Smooth muscle cell (in vitro differentiated cells): ENCODE data around the gene SPECC1L. TPM values are rescaled to one million over a fixed set of nuclear protein-coding genes. Genes with fewer than 3 reads are reported as not detected.

Source experiments
- DNase-seq: peaks from one replicate; lab custom pipeline; 2025; ENCODE audit not compliant: unreplicated experiment; lab: John Stamatoyannopoulos, UW
- H2AFZ ChIP-seq: fragments of 200-600 bp; sonication (generic); 2 replicates; pipeline ENCODE4 v1.6.0; 2016; ENCODE audit warnings: antibody characterized with exemption, low read depth, mild to moderate bottlenecking
- H3F3A ChIP-seq: fragments of 200-600 bp; sonication (generic); 2 replicates; pipeline ENCODE4 v1.6.0; 2017; ENCODE audit warnings: antibody characterized with exemption, low read depth
- H3K27ac ChIP-seq: fragments of 200-600 bp; sonication (generic); 2 replicates; pipeline ENCODE4 v1.5.1; 2016; ENCODE audit warnings: low read depth, mild to moderate bottlenecking
- H3K27me3 ChIP-seq: fragments of 200-600 bp; sonication (generic); 2 replicates; pipeline ENCODE4 v1.6.1; 2016; ENCODE audit warnings: low read depth, mild to moderate bottlenecking
- H3K36me3 ChIP-seq: fragments of 200-600 bp; sonication (generic); 2 replicates; pipeline ENCODE4 v1.5.1; 2016; ENCODE audit warnings: low read depth
- H3K4me1 ChIP-seq: fragments of 200-600 bp; sonication (generic); 2 replicates; pipeline ENCODE4 v1.5.1; 2016; ENCODE audit warnings: low read depth
- H3K4me2 ChIP-seq: fragments of 200-600 bp; sonication (generic); 2 replicates; pipeline ENCODE4 v1.6.0; 2016; ENCODE audit warnings: mild to moderate bottlenecking
- H3K4me3 ChIP-seq: fragments of 200-600 bp; sonication (generic); 2 replicates; pipeline ENCODE4 v1.5.1; 2016; ENCODE audit warnings: mild to moderate bottlenecking
- H3K79me2 ChIP-seq: fragments of 200-600 bp; sonication (generic); 2 replicates; pipeline ENCODE4 v1.6.0; 2016; ENCODE audit warnings: low read depth, mild to moderate bottlenecking
- H3K9ac ChIP-seq: fragments of 200-600 bp; sonication (generic); 2 replicates; pipeline ENCODE4 v1.6.0; 2016; ENCODE audit warnings: low read depth
- H3K9me3 ChIP-seq: fragments of 200-600 bp; sonication (generic); replicated peaks from 2 replicates; pipeline ENCODE4 v1.5.1; 2016; ENCODE audit warnings: low read depth
- H4K20me1 ChIP-seq: fragments of 200-600 bp; sonication (generic); 2 replicates; pipeline ENCODE4 v1.6.0; 2016; ENCODE audit warnings: low read depth
- CTCF ChIP-seq: fragments of 200-600 bp; sonication (generic); IDR thresholded peaks from 2 replicates; pipeline ENCODE4 v1.5.1; 2017; ENCODE audit warnings: borderline replicate concordance, mild to moderate bottlenecking, antibody characterized with exemption; ENCODE audit not compliant: insufficient read depth, poor library complexity, severe bottlenecking
- WGBS: methylation state at CpG from one replicate; pipeline ENCODE4 v1.1.7; 2016; ENCODE audit warnings: low lambda C conversion rate; 5-methylcytosine and 5-hydroxymethylcytosine counted together
- polyA plus RNA-seq: library from polyadenylated mRNA; unstranded; fragments of >200 nt; fragmentation: Nextera tagmentation; extraction: Ambion mirVana; gene quantifications from 2 replicates; pipeline ENCODE4 v1.2.1, GENCODE V29; 2016
- total RNA-seq: library from RNA; depleted of rRNA; stranded (reverse); fragments of >200 nt; gene quantifications from 2 replicates; pipeline ENCODE4 v1.2.3, GENCODE V29; 2014

SPECC1L gene
- total and polyA plus RNA-seq, 2 experiments from 2014 or later = 10.0 to 19.1 TPM

GRCh38 chr22:24225951-24226350, 44.7 kb upstream of the SPECC1L start:
- Histone ChIP-seq H2AFZ (no peak overlapping the region), H3K27ac (no peak overlapping the region), H4K20me1 (no peaks in the 10 kb centered on the region), H3F3A (no peaks in the 10 kb centered on the region), H3K79me2 (no peaks in the 10 kb centered on the region), H3K4me2 (no peak overlapping the region), H3K4me1 (no peaks in the 10 kb centered on the region), H3K9ac (no peak overlapping the region), H3K27me3 (no peaks in the 10 kb centered on the region), H3K4me3 (no peak overlapping the region), H3K9me3 (no peaks in the 10 kb centered on the region), H3K36me3 (no peaks in the 10 kb centered on the region)
- no peak for DNase-seq
- 96% methylated on average over 12 of the region's 14 CpGs for WGBS
- TF ChIP-seq CTCF = no peak

- Histone ChIP-seq H4K20me1 (no peaks in the 10 kb centered on the region), H3K4me1 (no peaks in the 10 kb centered on the region), H3K4me2 (no peak overlapping the region), H3K79me2 (no peaks in the 10 kb centered on the region), H3K4me3 (no peak overlapping the region), H3K27me3 (no peaks in the 10 kb centered on the region), H3K9ac (no peak overlapping the region), H3K27ac (no peak overlapping the region), H3F3A (no peaks in the 10 kb centered on the region), H3K36me3 (no peaks in the 10 kb centered on the region), H3K9me3 (no peaks in the 10 kb centered on the region), H2AFZ (no peak overlapping the region)
- no peak for DNase-seq
- TF ChIP-seq CTCF = peak; percentile 36
- WGBS = 74% methylated on average over 14 of the region's 18 CpGs
Observed at GRCh38 chr22:24230911-24231656, 39.5 kb upstream of the SPECC1L start.

GRCh38 chr22:24231706-24232105, 38.9 kb upstream of the SPECC1L start:
- no peak for DNase-seq
- Histone ChIP-seq H3K27me3 (no peaks in the 10 kb centered on the region), H3K4me1 (no peaks in the 10 kb centered on the region), H3K9me3 (no peaks in the 10 kb centered on the region), H4K20me1 (no peaks in the 10 kb centered on the region), H3K36me3 (no peaks in the 10 kb centered on the region), H3K79me2 (no peaks in the 10 kb centered on the region), H3K4me2 (no peak overlapping the region), H3K27ac (no peak overlapping the region), H2AFZ (no peak overlapping the region), H3K4me3 (no peak overlapping the region), H3F3A (no peaks in the 10 kb centered on the region), H3K9ac (no peak overlapping the region)
- WGBS = 91% methylated on average over 8 of the region's 9 CpGs
- no peak for TF ChIP-seq CTCF

- Histone ChIP-seq H3K9me3 (no peaks in the 10 kb centered on the region), H3K27ac (no peak overlapping the region), H2AFZ (no peak overlapping the region), H3K9ac (no peak overlapping the region), H3K4me1 (no peaks in the 10 kb centered on the region), H4K20me1 (no peaks in the 10 kb centered on the region), H3K4me3 (no peak overlapping the region), H3F3A (no peaks in the 10 kb centered on the region), H3K36me3 (no peaks in the 10 kb centered on the region), H3K79me2 (no peaks in the 10 kb centered on the region), H3K27me3 (no peaks in the 10 kb centered on the region), H3K4me2 (no peak overlapping the region)
- TF ChIP-seq CTCF = no peak
- no peak for DNase-seq
- WGBS = 94% methylated on average over 6 of the region's 6 CpGs
Observed at GRCh38 chr22:24232124-24232523, 38.5 kb upstream of the SPECC1L start.
